Heart left ventricle (tissue), 16 donors: ENCODE data around the gene RFWD3. TPM values are rescaled to one million over a fixed set of nuclear protein-coding genes. Genes with fewer than 3 reads are reported as not detected.

ENCODE experiments used
- ATAC-seq, 4 donors: fragments of 200-7000 bp; cut with Tn5 transposase; one replicate each; pipeline ENCODE4 v1.9.1; 2020 to 2022; ENCODE audit warnings: moderate library complexity in 4 of 4, mild to moderate bottlenecking in 3 of 4, moderate number of reproducible peaks in 1 of 4
- DNase-seq, 5 donors: peaks; one replicate each; pipeline ENCODE4 v3.0.0-alpha.2; 2020
- H3K27ac ChIP-seq, 12 donors: fragments of 200-600 bp; sonication (generic) in 4 of 12; one replicate each; pipeline versions ENCODE4 v1.5.0 to v1.8.0; 2016 to 2022; ENCODE audit warnings: mild to moderate bottlenecking in 2 of 12
- H3K27me3 ChIP-seq, 9 donors: fragments of 200-600 bp; sonication (generic) in 2 of 9; one replicate each; pipeline versions ENCODE4 v1.5.1 to v1.8.0; 2016 to 2022; ENCODE audit warnings: mild to moderate bottlenecking in 3 of 9
- H3K36me3 ChIP-seq, 9 donors: fragments of 200-600 bp; sonication (generic) in 2 of 9; one replicate each; pipeline versions ENCODE4 v1.5.0 to v1.8.0; 2018 to 2022; ENCODE audit warnings: mild to moderate bottlenecking in 2 of 9
- H3K4me1 ChIP-seq, 12 donors: fragments of 200-600 bp; sonication (generic) in 4 of 12; one replicate each; pipeline versions ENCODE4 v1.5.0 to v1.8.0; 2016 to 2022; ENCODE audit warnings: mild to moderate bottlenecking in 3 of 12
- H3K4me3 ChIP-seq, 12 donors: fragments of 200-600 bp; sonication (generic) in 4 of 12; one replicate each; pipeline versions ENCODE4 v1.5.0 to v1.8.0; 2017 to 2022; ENCODE audit warnings: mild to moderate bottlenecking in 9 of 12, moderate library complexity in 4 of 12
- H3K9me3 ChIP-seq, 12 donors: fragments of 200-600 bp; sonication (generic) in 4 of 12; one replicate each; pipeline versions ENCODE4 v1.5.0 to v1.8.0; 2016 to 2022; ENCODE audit warnings: mild to moderate bottlenecking in 1 of 12
- POLR2A ChIP-seq, 2 donors: fragments of 450-650 bp; IDR thresholded peaks; one replicate each; pipeline ENCODE4 v1.6.1; 2017; ENCODE audit warnings: antibody characterized with exemption in 2 of 2, mild to moderate bottlenecking in 2 of 2, moderate library complexity in 2 of 2
- WGBS, 4 donors: extraction: QIAGEN DNeasy Blood & Tissue Kit in 2 of 4; methylation state at CpG; one replicate each; pipeline versions ENCODE4 v1.1.5 to v1.1.7; 2013 to 2018; 5-methylcytosine and 5-hydroxymethylcytosine counted together
- intact Hi-C, 10 donors: fragments of 100-400 bp; cut with DNase I; formaldehyde crosslinking; loops; one replicate each; pipeline versions ENCODE4 v1.11.1 to v1.14.2; 2022
- polyA plus RNA-seq, 2 donors: library from polyadenylated mRNA; stranded (reverse); fragments of 200-250 nt; gene quantifications; one replicate each; pipeline ENCODE4 v1.2.3, GENCODE V29; 2013
- total RNA-seq, 9 donors: library from RNA; depleted of rRNA in 2 of 9; stranded (reverse); fragments of >200 nt in 2 of 9; fragmentation: NEBNext Ultra II Directional in 3 of 9; extraction: Animal tissue kit (Norgen Biotek cat#: 25700) in 3 of 9; gene quantifications; one replicate each; pipeline versions ENCODE4 v1.1.0 to v1.2.4, GENCODE V29; 2016 to 2023
- TF ChIP-seq, protein P1 (sequence below), 12 donors: fragments of 200-600 bp; sonication (generic) in 4 of 12; IDR thresholded peaks; one replicate each; pipeline versions ENCODE4 v1.5.0 to v1.8.0; 2018 to 2022; ENCODE audit warnings: antibody characterized with exemption in 12 of 12, mild to moderate bottlenecking in 5 of 12
- donor health status: ischemic (EF 13 %, LVEDD 7.1; RV severe dilation, severe dysfunction).
- donor health status: healthy with polysubstance abuse.
- donor health status: DM: no; HTN: yes; CAD: no.
- donor health status: DM: no; HTN: no; CAD: no.
- donor health status: ischemic (EF 25% LVEDD 6.9; RV normal size, moderate dysfunction).
- donor health status: ischemic (EF 25% LVEDD 5.7; RV mildly dilated, moderate dysfunction).
- donor health status: healthy.
- donor health status: DM: yes; HTN: yes; CAD: no.
- donor health status: ischemic (EF 35%, LVEDD 5.7; RV mildly dilated, moderate dysfunction).
- donor health status: nonischemic (EF 11% LVEDD 7.7; RV severe dilation, severe dysfunction).
- donor health status: DM: yes; HTN: yes; CAD: no.
- donor health status: PGD.
- donor health status: ischemic (EF 29% LVEDD 5.4; RV normal size, mild dysfunction).
- donor health status: nonischemic (EF 23%, LVEDD 6.1; RV moderate dilation, normal function).

Gene RFWD3
- total and polyA plus RNA-seq, 11 donors = 3.3 to 14.4 (median 5.1) TPM

DNA sequence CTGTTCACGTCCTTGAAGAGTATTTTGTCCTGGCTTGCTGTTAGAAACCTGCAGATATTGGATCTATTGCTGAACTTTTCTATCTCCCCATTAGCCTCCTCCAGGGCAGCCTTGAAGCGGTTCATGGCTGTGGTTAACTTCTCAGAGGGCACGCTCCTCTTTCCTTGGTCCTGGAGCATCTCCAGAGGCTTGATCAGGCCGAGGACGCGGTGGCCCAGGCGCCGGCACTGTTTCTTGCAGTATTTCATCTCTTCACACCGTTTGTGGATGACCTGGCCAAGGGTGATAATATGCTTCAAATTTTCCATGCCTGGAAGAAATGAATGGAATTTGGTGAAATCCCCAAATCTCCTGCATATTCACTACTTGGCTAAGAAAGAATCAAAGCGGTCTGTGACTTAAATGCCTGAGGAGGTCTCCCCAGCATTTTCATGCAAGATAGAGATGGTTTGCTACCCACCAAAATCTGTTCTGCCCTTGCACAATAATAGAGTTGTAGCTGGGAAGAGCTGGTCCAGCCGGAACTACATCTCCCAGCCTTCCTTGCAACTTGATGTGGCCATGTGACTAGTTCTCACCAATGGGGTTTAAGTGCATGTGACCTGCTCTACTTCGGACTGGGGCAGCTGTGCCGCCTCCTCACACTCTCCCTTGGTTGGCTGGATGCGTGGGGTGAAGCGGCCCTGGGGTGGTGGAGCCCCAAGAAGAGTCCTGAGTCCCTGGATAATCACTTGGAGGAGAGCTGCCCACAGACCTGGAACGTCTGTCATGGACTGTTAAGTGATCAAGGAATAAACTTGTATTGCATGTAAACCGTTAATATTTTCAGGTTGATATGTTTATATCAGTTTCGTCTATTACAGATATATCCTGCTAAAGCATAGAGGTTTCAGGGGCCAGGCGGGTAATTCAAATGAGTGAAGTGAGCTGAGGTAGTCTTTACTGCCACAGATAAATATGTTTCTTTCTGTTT lies 29.1 kb upstream of the RFWD3 start:
- ATAC-seq (peak; percentile 93 to 97 (median 95)), DNase-seq (peak; percentile 78 to 84 (median 83))
- Histone ChIP-seq H3K4me1 (peaks cover 0 to 37% (median 4%) of the 10 kb centered on the region in 12 donors), H3K36me3 (peaks cover 0 to 54% (median 17%) of the 10 kb centered on the region in 9 donors), H3K4me3 (peak overlapping the region in 11 of 12 donors; percentile 21 to 60 (median 42)), H3K27ac (peak overlapping the region in 8 of 12 donors; percentile 2 to 46 (median 23)), H3K27me3 (no peaks in the 10 kb centered on the region), H3K9me3 (no peaks in the 10 kb centered on the region)
- TF ChIP-seq POLR2A (IDR thresholded peaks at IDR 0.05) = no peak
- TF ChIP-seq, protein P1, sequence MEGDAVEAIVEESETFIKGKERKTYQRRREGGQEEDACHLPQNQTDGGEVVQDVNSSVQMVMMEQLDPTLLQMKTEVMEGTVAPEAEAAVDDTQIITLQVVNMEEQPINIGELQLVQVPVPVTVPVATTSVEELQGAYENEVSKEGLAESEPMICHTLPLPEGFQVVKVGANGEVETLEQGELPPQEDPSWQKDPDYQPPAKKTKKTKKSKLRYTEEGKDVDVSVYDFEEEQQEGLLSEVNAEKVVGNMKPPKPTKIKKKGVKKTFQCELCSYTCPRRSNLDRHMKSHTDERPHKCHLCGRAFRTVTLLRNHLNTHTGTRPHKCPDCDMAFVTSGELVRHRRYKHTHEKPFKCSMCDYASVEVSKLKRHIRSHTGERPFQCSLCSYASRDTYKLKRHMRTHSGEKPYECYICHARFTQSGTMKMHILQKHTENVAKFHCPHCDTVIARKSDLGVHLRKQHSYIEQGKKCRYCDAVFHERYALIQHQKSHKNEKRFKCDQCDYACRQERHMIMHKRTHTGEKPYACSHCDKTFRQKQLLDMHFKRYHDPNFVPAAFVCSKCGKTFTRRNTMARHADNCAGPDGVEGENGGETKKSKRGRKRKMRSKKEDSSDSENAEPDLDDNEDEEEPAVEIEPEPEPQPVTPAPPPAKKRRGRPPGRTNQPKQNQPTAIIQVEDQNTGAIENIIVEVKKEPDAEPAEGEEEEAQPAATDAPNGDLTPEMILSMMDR (IDR thresholded peaks at IDR 0.05) = no peak
- intact Hi-C loops = no loop called here
- 47 to 56% (median 54%) methylated on average over 19 of the region's 19 CpGs for WGBS, 4 donors

DNA sequence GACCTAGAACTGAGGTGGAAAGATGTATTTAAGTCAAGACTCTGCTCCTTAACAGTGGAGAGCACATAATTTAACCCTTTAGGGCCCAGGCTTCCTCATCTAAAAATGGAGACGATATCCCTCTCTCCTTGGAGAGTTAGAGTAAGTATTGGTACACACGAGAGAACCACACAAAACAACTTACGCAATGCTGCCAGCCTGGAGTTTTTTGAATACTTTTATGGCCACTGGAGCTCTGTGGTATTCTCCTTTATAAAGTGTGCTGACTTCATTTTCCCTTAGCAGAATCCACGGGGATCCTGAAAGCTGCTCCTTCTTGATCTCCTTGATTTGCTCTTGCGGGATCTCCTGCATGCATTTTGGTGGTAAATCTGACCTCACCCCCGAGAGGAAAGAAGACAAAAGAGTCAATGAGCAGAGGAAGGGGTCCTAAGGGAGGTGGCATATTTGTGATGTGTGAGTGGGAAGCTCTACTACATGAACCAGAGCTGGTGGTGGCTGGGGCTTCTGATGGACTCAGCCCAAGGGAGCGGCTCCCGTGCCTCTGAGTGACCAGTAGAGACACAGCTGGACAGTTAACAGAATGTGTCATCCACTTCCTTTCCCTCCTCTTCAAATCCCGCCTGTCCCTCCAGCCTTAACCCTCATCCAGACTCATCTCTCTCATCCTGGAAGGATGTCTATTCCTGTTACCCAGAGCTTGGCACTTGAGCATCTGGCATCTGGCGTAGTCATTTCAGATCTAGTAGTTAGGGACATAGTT lies 24.6 kb upstream of the RFWD3 start:
- WGBS, 4 donors = 78 to 82% (median 80%) methylated on average over 10 of the region's 10 CpGs
- peaks cover 0 to 95% (median 47%) of the 10 kb centered on the region in 9 donors for H3K36me3 ChIP-seq
- H3K27ac ChIP-seq = no peak overlapping the region
- TF ChIP-seq, protein P1 (IDR thresholded peaks at IDR 0.05) = no peak
- TF ChIP-seq POLR2A (IDR thresholded peaks at IDR 0.05) = no peak
- no peaks in the 10 kb centered on the region for H3K9me3 ChIP-seq
- peaks cover 0 to 7% (median 0%) of the 10 kb centered on the region in 12 donors for H3K4me1 ChIP-seq
- H3K27me3 ChIP-seq = no peaks in the 10 kb centered on the region
- intact Hi-C loops = no loop called here
- H3K4me3 ChIP-seq = no peak overlapping the region
- ATAC-seq (no peak), DNase-seq (no peak)

GRCh38 chr16:74682556-74682955 lies 15.9 kb upstream of the RFWD3 start:
- H3K4me3 ChIP-seq = no peak overlapping the region
- H3K27me3 ChIP-seq = no peaks in the 10 kb centered on the region
- peaks cover 0 to 98% (median 46%) of the 10 kb centered on the region in 9 donors for H3K36me3 ChIP-seq
- H3K4me1 ChIP-seq = no peaks in the 10 kb centered on the region
- no peaks in the 10 kb centered on the region for H3K9me3 ChIP-seq
- intact Hi-C loops = no loop called here
- WGBS, 4 donors = 76 to 78% (median 77%) methylated on average over 11 of the region's 11 CpGs
- ATAC-seq (no peak), DNase-seq (no peak)
- TF ChIP-seq, protein P1 (IDR thresholded peaks at IDR 0.05) = no peak
- no peak overlapping the region for H3K27ac ChIP-seq

GRCh38 chr16:74680681-74681080 lies 14.0 kb upstream of the RFWD3 start:
- no peak for DNase-seq
- H3K27me3 ChIP-seq = no peaks in the 10 kb centered on the region
- 76 to 97% (median 95%) methylated on average over 6 of the region's 6 CpGs for WGBS, 4 donors
- no peak overlapping the region for H3K27ac ChIP-seq
- H3K4me1 ChIP-seq = no peaks in the 10 kb centered on the region
- no peak overlapping the region for H3K4me3 ChIP-seq
- peaks cover 0 to 97% (median 37%) of the 10 kb centered on the region in 9 donors for H3K36me3 ChIP-seq
- ATAC-seq = no peak
- TF ChIP-seq, protein P1 (IDR thresholded peaks at IDR 0.05) = no peak
- no peak for TF ChIP-seq POLR2A (IDR thresholded peaks at IDR 0.05)
- intact Hi-C loops = no loop called here
- no peaks in the 10 kb centered on the region for H3K9me3 ChIP-seq
